ENCODE data around the gene TIRAP. TPM values are rescaled to one million over a fixed set of nuclear protein-coding genes. Genes with fewer than 3 reads are reported as not detected.
"Not testable (repeated sequence)": the region's sequence is repeated elsewhere in the genome, so short reads cannot be mapped to it uniquely, and the experiment has no call there.

The TIRAP gene
- 6.1 TPM for polyA plus RNA-seq (2013)

GRCh38 chr11:126282736-126283591, at the start of gene TIRAP:
Gene TIRAP, plus strand, starts transcription at chr11:126283093. Its CDS starts 7,802 bp downstream, at chr11:126290895.
- DNase-seq = peak in 2 of 3 donors; percentile 71 to 79
- peak within 1 kb of the TSS; percentile 71 to 92 (median 83) for H3K4me3 ChIP-seq (ENCODE audit: control insufficient read depth in 1 of 7, extremely low read depth in 1 of 7, insufficient read depth in 4 of 7, low read depth in 2 of 7, low read length in 6 of 7)
- peaks cover 2 to 37% (median 30%) of the 10 kb centered on the region in 4 experiments for H3K4me1 ChIP-seq (ENCODE audit: control extremely low read depth in 1 of 4, control insufficient read depth in 4 of 4, insufficient read depth in 4 of 4, low read length in 3 of 4)
- no peaks in the 10 kb centered on the region for H3K9me3 ChIP-seq (ENCODE audit: control extremely low read depth in 1 of 5, control insufficient read depth in 4 of 5, insufficient read depth in 2 of 5, low read depth in 1 of 5, low read length in 4 of 5)
- peaks cover 0 to 13% (median under 1%) of the 10 kb centered on the region in 4 experiments for H3K36me3 ChIP-seq (ENCODE audit: control insufficient read depth in 4 of 4, insufficient read depth in 4 of 4, low read length in 3 of 4)
- under 1% methylated on average over 72 of the region's 82 CpGs for WGBS (ENCODE audit: insufficient coverage)
- H3K27ac ChIP-seq (ENCODE audit: insufficient read depth in 1 of 2, low read depth in 1 of 2, low read length in 2 of 2, poor library complexity in 1 of 2, severe bottlenecking in 2 of 2) = peak within 1 kb of the TSS; percentile 33 to 82
- H3K27me3 ChIP-seq (replicated peaks in 2 of 5; ENCODE audit: control insufficient read depth in 4 of 5, insufficient read depth in 5 of 5, low read length in 4 of 5) = no peaks in the 10 kb centered on the region
- POLR2A ChIA-PET = interaction anchor here (1.2 to 1.7 kb wide), 2 partner anchors 15 to 21 kb away, joined by 4 to 7 read pairs; partner anchors contain the start of genes FOXRED1 and SRPRA
- CTCF ChIA-PET = interaction anchor here (1.3 kb wide), 1 partner anchor 10 kb away, joined by 3 read pairs; no protein-coding TSS in a partner anchor

GRCh38 chr11:126233391-126233790, 49.5 kb upstream of the TIRAP start:
- H3K36me3 ChIP-seq (ENCODE audit: control insufficient read depth in 4 of 4, insufficient read depth in 4 of 4, low read length in 3 of 4) = peaks cover 8 to 13% (median 13%) of the 10 kb centered on the region in 4 experiments
- H3K4me3 ChIP-seq (ENCODE audit: control insufficient read depth in 1 of 7, extremely low read depth in 1 of 7, insufficient read depth in 4 of 7, low read depth in 2 of 7, low read length in 6 of 7) = no peak overlapping the region
- DNase-seq = no peak
- H3K4me1 ChIP-seq (ENCODE audit: control extremely low read depth in 1 of 4, control insufficient read depth in 4 of 4, insufficient read depth in 4 of 4, low read length in 3 of 4) = peaks cover 0 to 15% (median 5%) of the 10 kb centered on the region in 4 experiments
- no peaks in the 10 kb centered on the region for H3K27me3 ChIP-seq (replicated peaks in 2 of 5; ENCODE audit: control insufficient read depth in 4 of 5, insufficient read depth in 5 of 5, low read length in 4 of 5)
- CTCF ChIA-PET = no interaction called here
- 100% methylated on average over 2 of the region's 4 CpGs for WGBS (ENCODE audit: insufficient coverage)
- POLR2A ChIA-PET = no interaction called here
- H3K27ac ChIP-seq (ENCODE audit: insufficient read depth in 1 of 2, low read depth in 1 of 2, low read length in 2 of 2, poor library complexity in 1 of 2, severe bottlenecking in 2 of 2) = no peak overlapping the region
- peaks cover 0 to 2% (median 0%) of the 10 kb centered on the region in 5 experiments for H3K9me3 ChIP-seq (ENCODE audit: control extremely low read depth in 1 of 5, control insufficient read depth in 4 of 5, insufficient read depth in 2 of 5, low read depth in 1 of 5, low read length in 4 of 5)

GRCh38 chr11:126246636-126247035, 36.3 kb upstream of the TIRAP start:
- H3K27ac ChIP-seq (ENCODE audit: insufficient read depth in 1 of 2, low read depth in 1 of 2, low read length in 2 of 2, poor library complexity in 1 of 2, severe bottlenecking in 2 of 2) = no peak overlapping the region
- H3K4me1 ChIP-seq (ENCODE audit: control extremely low read depth in 1 of 4, control insufficient read depth in 4 of 4, insufficient read depth in 4 of 4, low read length in 3 of 4) = no peaks in the 10 kb centered on the region
- H3K4me3 ChIP-seq (ENCODE audit: control insufficient read depth in 1 of 7, extremely low read depth in 1 of 7, insufficient read depth in 4 of 7, low read depth in 2 of 7, low read length in 6 of 7) = no peak overlapping the region
- H3K9me3 ChIP-seq (ENCODE audit: control extremely low read depth in 1 of 5, control insufficient read depth in 4 of 5, insufficient read depth in 2 of 5, low read depth in 1 of 5, low read length in 4 of 5) = no peaks in the 10 kb centered on the region
- DNase-seq = no peak
- WGBS (ENCODE audit: insufficient coverage) = 93% methylated on average over 2 of the region's 2 CpGs
- CTCF ChIA-PET = interaction anchor here (1.5 kb wide), 1 partner anchor 15 kb away, joined by 3 read pairs; no protein-coding TSS in a partner anchor
- POLR2A ChIA-PET = no interaction called here
- peaks cover 11 to 29% (median 22%) of the 10 kb centered on the region in 4 experiments for H3K36me3 ChIP-seq (ENCODE audit: control insufficient read depth in 4 of 4, insufficient read depth in 4 of 4, low read length in 3 of 4)
- H3K27me3 ChIP-seq (replicated peaks in 2 of 5; ENCODE audit: control insufficient read depth in 4 of 5, insufficient read depth in 5 of 5, low read length in 4 of 5) = no peaks in the 10 kb centered on the region

- WGBS (ENCODE audit: insufficient coverage) = no CpG with 5 or more reads among the region's 4 CpGs
- Histone ChIP-seq H3K36me3 (ENCODE audit: control insufficient read depth in 4 of 4, insufficient read depth in 4 of 4, low read length in 3 of 4) (peaks cover 6 to 46% (median 32%) of the 10 kb centered on the region in 4 experiments), H3K4me3 (ENCODE audit: control insufficient read depth in 1 of 7, extremely low read depth in 1 of 7, insufficient read depth in 4 of 7, low read depth in 2 of 7, low read length in 6 of 7) (no peak overlapping the region), H3K27me3 (replicated peaks in 2 of 5; ENCODE audit: control insufficient read depth in 4 of 5, insufficient read depth in 5 of 5, low read length in 4 of 5) (no peaks in the 10 kb centered on the region), H3K27ac (ENCODE audit: insufficient read depth in 1 of 2, low read depth in 1 of 2, low read length in 2 of 2, poor library complexity in 1 of 2, severe bottlenecking in 2 of 2) (no peak overlapping the region), H3K9me3 (ENCODE audit: control extremely low read depth in 1 of 5, control insufficient read depth in 4 of 5, insufficient read depth in 2 of 5, low read depth in 1 of 5, low read length in 4 of 5) (no peaks in the 10 kb centered on the region), H3K4me1 (ENCODE audit: control extremely low read depth in 1 of 4, control insufficient read depth in 4 of 4, insufficient read depth in 4 of 4, low read length in 3 of 4) (no peaks in the 10 kb centered on the region)
- CTCF ChIA-PET = interaction anchor here (2.1 kb wide), 1 partner anchor 12 kb away, joined by 5 read pairs; no protein-coding TSS in a partner anchor
- no peak for DNase-seq
- POLR2A ChIA-PET = no interaction called here
These were observed 29.6 kb upstream of the TIRAP start for GRCh38 chr11:126253265-126253664.

GRCh38 chr11:126254819-126255218, 28.1 kb upstream of the TIRAP start:
- DNase-seq = no peak
- Histone ChIP-seq H3K36me3 (ENCODE audit: control insufficient read depth in 4 of 4, insufficient read depth in 4 of 4, low read length in 3 of 4) (peaks cover 6 to 53% (median 28%) of the 10 kb centered on the region in 4 experiments), H3K27ac (ENCODE audit: insufficient read depth in 1 of 2, low read depth in 1 of 2, low read length in 2 of 2, poor library complexity in 1 of 2, severe bottlenecking in 2 of 2) (no peak overlapping the region), H3K4me3 (ENCODE audit: control insufficient read depth in 1 of 7, extremely low read depth in 1 of 7, insufficient read depth in 4 of 7, low read depth in 2 of 7, low read length in 6 of 7) (no peak overlapping the region), H3K27me3 (replicated peaks in 2 of 5; ENCODE audit: control insufficient read depth in 4 of 5, insufficient read depth in 5 of 5, low read length in 4 of 5) (no peaks in the 10 kb centered on the region), H3K4me1 (ENCODE audit: control extremely low read depth in 1 of 4, control insufficient read depth in 4 of 4, insufficient read depth in 4 of 4, low read length in 3 of 4) (no peaks in the 10 kb centered on the region), H3K9me3 (ENCODE audit: control extremely low read depth in 1 of 5, control insufficient read depth in 4 of 5, insufficient read depth in 2 of 5, low read depth in 1 of 5, low read length in 4 of 5) (no peaks in the 10 kb centered on the region)
- no CpG with 5 or more reads among the region's 1 CpG for WGBS (ENCODE audit: insufficient coverage)
- ChIA-PET CTCF (interaction anchor here (1.2 kb wide), 1 partner anchor 9 kb away, joined by 3 read pairs; no protein-coding TSS in a partner anchor), POLR2A (no interaction called here)

- POLR2A ChIA-PET; H3K27ac ChIP-seq (ENCODE audit: insufficient read depth in 1 of 2, low read depth in 1 of 2, low read length in 2 of 2, poor library complexity in 1 of 2, severe bottlenecking in 2 of 2); H3K27me3 ChIP-seq (replicated peaks in 2 of 5; ENCODE audit: control insufficient read depth in 4 of 5, insufficient read depth in 5 of 5, low read length in 4 of 5); H3K9me3 ChIP-seq (ENCODE audit: control extremely low read depth in 1 of 5, control insufficient read depth in 4 of 5, insufficient read depth in 2 of 5, low read depth in 1 of 5, low read length in 4 of 5); H3K4me1 ChIP-seq (ENCODE audit: control extremely low read depth in 1 of 4, control insufficient read depth in 4 of 4, insufficient read depth in 4 of 4, low read length in 3 of 4); DNase-seq; H3K4me3 ChIP-seq (ENCODE audit: control insufficient read depth in 1 of 7, extremely low read depth in 1 of 7, insufficient read depth in 4 of 7, low read depth in 2 of 7, low read length in 6 of 7): not testable (repeated sequence)
- peaks cover 6 to 54% (median 30%) of the 10 kb centered on the region in 4 experiments for H3K36me3 ChIP-seq (ENCODE audit: control insufficient read depth in 4 of 4, insufficient read depth in 4 of 4, low read length in 3 of 4)
- CTCF ChIA-PET = interaction anchor here (1.0 to 1.2 kb wide), 2 partner anchors 8 to 17 kb away, joined by 3 read pairs; no protein-coding TSS in a partner anchor
- 94% methylated on average over 3 of the region's 5 CpGs for WGBS (ENCODE audit: insufficient coverage)
These were observed 27.4 kb upstream of the TIRAP start for GRCh38 chr11:126255507-126255906.

GRCh38 chr11:126256216-126256615, 26.7 kb upstream of the TIRAP start:
- ChIA-PET POLR2A (no interaction called here), CTCF (interaction anchor here (1.0 kb wide), 1 partner anchor 17 kb away, joined by 3 read pairs; no protein-coding TSS in a partner anchor)
- DNase-seq = no peak
- WGBS (ENCODE audit: insufficient coverage) = 100% methylated on average over 2 of the region's 4 CpGs
- H3K9me3 ChIP-seq (ENCODE audit: control extremely low read depth in 1 of 5, control insufficient read depth in 4 of 5, insufficient read depth in 2 of 5, low read depth in 1 of 5, low read length in 4 of 5) = no peaks in the 10 kb centered on the region
- H3K4me1 ChIP-seq (ENCODE audit: control extremely low read depth in 1 of 4, control insufficient read depth in 4 of 4, insufficient read depth in 4 of 4, low read length in 3 of 4) = no peaks in the 10 kb centered on the region
- no peak overlapping the region for H3K27ac ChIP-seq (ENCODE audit: insufficient read depth in 1 of 2, low read depth in 1 of 2, low read length in 2 of 2, poor library complexity in 1 of 2, severe bottlenecking in 2 of 2)
- no peaks in the 10 kb centered on the region for H3K27me3 ChIP-seq (replicated peaks in 2 of 5; ENCODE audit: control insufficient read depth in 4 of 5, insufficient read depth in 5 of 5, low read length in 4 of 5)
- no peak overlapping the region for H3K4me3 ChIP-seq (ENCODE audit: control insufficient read depth in 1 of 7, extremely low read depth in 1 of 7, insufficient read depth in 4 of 7, low read depth in 2 of 7, low read length in 6 of 7)
- H3K36me3 ChIP-seq (ENCODE audit: control insufficient read depth in 4 of 4, insufficient read depth in 4 of 4, low read length in 3 of 4) = peaks cover 6 to 58% (median 32%) of the 10 kb centered on the region in 4 experiments

All from common myeloid progenitor, CD34-positive (primary cell).